Stimulated activated CD8-positive, alpha-beta memory T cell treated with anti-CD3 and anti-CD28 coated beads, Interleukin-12 subunit alpha, Interleukin-12 subunit beta, amount 100 ng/mL, for 4 hours (primary cell): ENCODE measurements around the gene C1QTNF9B.
"Not testable (repeated sequence)": the region's sequence is repeated elsewhere in the genome, so short reads cannot be mapped to it uniquely, and the experiment has no call there.

Experiments used
- DNase-seq: peaks from one replicate; pipeline ENCODE4 v3.0.0-alpha.2; 2020; ENCODE audit warnings: low read depth

The C1QTNF9B gene

GRCh38 chr13:23897452-23897919 is at the start of gene C1QTNF9B:
TSS of gene C1QTNF9B (minus strand) at chr13:23897502.
- not testable (repeated sequence) for DNase-seq

DNA sequence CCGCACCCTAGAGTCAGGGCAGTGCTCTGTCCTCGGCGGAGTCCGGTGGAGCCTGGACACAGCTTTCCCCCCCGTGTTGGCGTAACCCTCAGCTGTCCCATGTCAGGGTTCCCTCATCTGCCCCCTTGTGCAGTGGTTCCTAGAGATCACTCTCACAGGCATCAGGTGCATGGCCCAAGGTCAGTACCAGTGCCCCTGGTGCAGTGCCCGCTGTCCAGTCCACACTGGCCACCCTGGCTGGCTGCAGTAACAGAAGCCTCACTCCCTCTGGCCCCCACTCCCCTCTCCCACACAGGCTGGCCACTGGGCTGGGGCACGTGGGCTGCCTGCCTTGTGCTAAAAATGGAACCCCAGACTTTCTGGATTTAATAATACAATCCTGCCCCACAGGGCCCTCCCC is 49.6 kb upstream of the C1QTNF9B start:
- no peak for DNase-seq

DNA sequence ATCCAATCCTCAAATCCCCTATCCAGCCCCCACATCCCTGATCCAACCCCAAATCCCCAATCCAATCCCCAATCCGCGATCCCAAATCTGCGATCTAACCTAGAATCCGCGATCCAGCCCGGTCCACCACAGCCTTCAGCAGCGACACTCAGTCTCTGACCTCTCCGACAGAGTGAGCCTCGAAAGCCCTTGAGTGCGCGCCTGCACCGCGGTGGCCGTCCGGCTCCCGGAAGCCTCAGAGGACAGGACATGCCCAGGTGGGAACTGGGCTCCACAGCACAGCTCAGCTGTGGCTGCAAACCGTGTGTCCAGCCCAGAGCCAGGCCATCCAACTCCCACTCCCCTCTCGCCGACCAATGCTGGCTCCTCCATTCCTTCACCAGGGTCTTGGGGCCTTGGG is 48.8 kb upstream of the C1QTNF9B start:
- DNase-seq: no peak

DNA sequence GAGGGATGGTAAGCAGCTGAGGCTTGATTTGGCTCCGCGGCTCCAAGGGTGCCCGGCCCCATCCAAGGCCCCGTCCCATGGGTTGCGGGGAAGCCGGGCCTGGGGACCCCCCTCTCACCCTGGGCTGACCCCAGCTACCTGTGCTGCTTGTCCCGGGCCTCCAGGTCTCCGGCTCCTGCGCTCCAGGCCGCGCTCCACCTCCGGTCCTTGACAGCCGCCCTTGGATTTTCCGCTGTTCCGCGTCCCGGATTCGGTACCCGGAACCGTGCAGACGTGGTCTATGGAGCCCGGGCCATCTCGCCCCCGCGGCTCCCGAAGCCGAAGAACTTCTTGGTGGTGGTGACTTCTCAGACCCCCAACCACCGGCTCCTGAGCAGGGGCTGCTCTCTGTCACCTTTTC is 48.3 kb upstream of the C1QTNF9B start:
- no peak for DNase-seq

- DNase-seq: no peak
Measured at GRCh38 chr13:23941211-23941610, 43.9 kb upstream of the C1QTNF9B start.

DNA sequence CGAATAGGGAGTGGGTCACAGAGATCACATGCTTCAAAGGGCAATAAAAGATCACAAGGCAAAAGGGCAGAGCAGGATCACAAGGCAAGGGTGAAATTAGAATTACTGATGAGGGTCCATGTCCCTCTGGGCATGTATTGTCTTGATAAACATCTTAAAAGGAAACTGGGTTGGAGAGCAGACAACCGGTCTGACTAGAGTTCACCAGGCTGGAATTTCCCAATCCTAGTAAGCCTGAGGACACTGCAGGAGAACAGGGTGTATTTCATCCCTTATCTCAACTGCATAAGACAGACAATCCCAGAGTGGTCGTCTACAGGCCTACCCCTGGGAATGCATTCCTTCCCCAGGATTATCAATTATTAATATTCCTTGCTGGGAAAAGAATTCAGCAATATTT is 42.4 kb upstream of the C1QTNF9B start:
- not testable (repeated sequence) for DNase-seq

GRCh38 chr13:23934520-23934919 is 37.2 kb upstream of the C1QTNF9B start:
- no peak for DNase-seq

DNA sequence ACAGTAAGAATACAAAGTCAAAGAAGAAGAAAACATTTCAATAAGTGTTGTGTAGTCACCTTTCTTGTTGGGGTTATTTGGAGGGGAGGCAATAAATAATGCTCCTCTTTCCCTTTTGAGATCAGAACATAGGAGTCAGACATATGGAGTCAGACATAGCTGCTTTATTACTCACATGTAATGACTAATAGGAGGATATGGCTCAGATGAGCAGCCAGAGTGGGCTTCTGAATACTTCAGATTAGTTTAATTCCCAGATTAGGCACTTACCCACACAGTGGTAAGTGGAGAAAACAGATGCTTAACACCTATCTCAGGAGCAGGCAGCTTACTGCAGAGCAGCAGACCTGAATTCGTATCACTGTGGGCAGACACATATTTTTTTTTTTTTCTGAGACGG is 31.7 kb upstream of the C1QTNF9B start:
- DNase-seq: no peak

GRCh38 chr13:23923031-23923430 is 25.7 kb upstream of the C1QTNF9B start:
- DNase-seq: no peak

- DNase-seq: no peak
Measured at GRCh38 chr13:23922005-23922932, 25.0 kb upstream of the C1QTNF9B start.

- no peak for DNase-seq
Measured at GRCh38 chr13:23921451-23921888, 24.2 kb upstream of the C1QTNF9B start.

DNA sequence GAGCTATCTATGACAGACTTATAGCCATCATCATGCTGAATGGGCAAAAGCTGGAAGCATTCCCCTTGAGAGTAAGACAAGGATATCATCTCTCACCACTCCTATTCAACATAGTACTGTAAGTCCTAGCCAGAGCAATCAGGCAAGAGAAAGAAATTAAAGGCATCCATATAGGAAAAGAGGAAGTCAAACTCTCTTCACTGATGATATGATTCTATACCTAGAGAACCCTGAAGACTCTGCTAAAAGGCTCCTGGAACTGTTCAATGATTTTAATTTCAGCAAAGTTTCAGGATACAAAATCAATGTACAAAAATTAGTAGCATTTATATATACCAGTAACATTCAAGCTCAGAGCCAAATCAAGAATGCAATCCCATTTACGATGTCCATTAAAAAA is 21.7 kb upstream of the C1QTNF9B start:
- no peak for DNase-seq

GRCh38 chr13:23918208-23918607 is 20.9 kb upstream of the C1QTNF9B start:
- no peak for DNase-seq

GRCh38 chr13:23915308-23915707 is 18.0 kb upstream of the C1QTNF9B start:
- no peak for DNase-seq

DNA sequence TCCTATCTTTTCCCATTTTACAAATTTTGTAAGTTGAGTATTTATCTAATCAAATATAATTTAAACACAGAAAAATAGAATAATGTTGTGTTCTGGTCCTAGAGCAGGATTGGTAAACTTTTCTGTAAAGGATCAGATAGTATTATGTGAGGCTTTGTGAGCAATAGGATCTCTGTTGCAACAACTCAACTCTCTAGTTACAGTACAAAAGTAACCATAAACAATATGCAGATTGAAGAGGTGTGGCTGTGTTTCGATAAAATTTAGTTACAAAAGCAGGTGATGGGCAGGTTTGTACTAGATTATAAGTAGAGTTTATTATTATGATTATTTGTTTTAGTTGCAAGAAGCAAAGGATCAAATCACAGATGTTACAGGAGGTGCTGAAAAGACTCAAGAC is 15.2 kb upstream of the C1QTNF9B start:
- DNase-seq: no peak

- DNase-seq: no peak
Measured at GRCh38 chr13:23909606-23910005, 12.3 kb upstream of the C1QTNF9B start.

DNA sequence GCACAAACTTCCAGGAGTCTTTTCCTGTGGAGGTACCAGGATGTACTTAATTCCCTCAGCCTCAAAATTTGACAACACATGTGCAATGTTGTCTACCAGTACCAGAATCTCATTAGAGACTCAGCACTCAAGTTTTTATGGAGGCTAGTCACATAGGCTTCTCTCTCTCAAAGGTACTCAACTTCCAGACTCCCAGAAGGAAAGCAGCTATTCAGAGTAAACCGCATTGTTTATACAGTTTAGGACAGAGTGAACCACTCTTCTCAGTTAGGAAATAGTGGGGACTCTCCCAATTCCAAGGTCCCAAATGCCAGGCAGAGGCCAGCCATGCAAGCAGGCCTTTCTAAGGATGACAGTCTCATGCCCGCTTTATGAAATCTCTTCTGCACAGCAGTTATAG is 8.5 kb upstream of the C1QTNF9B start:
- DNase-seq: no peak

DNA sequence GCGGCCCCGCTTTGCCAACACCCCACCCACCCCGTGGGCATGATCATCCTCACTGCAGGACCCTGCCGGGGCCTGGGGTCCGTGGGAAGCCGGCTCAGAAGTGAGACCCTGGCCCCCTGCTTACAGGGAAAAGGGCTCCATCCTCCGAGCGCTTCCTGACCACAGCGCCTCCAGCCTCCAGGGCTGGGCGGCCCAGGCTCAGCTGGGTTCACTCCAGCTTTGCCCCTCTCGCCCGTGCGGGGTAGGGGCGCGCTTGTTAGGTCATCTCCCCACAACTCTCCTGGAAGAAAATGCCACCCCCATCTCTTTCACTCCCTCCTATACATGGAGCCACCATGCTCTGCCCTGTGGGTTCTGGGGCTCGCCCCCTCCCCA is 6.6 kb upstream of the C1QTNF9B start:
- DNase-seq: no peak

DNA sequence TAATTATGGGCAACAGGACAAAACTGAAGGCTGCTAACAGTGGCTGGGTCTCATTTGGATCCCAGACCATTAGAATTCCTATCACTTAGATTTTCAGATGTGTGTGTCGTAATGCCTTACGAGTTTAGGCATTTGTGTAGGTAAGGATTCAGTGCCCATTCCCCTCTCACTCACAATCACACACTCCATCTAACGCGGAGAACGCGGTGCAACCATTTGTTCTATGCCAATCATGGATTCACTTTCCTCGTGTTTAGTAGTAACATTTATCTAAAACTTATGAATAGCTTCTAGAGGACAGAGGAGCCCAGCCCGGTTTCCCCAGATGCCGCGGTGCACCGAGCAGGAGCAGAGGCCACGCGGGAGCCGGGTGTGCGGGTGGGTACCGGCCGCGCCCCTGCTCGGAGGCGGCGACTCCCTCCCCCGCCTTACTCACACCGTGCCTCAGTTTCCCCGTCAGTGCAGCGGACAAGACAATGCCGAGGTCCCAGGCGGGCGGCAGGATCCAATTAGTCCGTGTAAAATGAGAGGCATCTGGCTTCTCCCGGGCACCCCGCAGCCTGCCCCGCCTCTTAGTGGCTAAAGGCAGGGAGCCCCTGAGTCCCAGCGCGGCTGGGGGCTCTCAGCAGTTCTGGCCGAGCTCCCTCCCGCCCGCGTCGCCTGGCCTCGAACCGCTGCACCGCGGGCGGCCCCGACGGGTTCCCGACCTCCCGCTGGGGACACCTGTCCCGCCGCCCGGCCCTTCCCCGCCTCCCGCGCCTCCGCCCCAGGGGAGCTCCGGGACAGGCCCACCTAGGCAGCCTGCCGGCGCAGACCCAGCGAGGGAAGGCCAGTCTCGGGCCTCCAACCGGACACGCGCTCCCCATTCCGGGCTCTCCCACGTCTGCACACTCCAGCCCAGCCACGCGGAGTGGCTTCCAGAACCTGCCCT is 5.9 kb upstream of the C1QTNF9B start:
- no peak for DNase-seq

DNA sequence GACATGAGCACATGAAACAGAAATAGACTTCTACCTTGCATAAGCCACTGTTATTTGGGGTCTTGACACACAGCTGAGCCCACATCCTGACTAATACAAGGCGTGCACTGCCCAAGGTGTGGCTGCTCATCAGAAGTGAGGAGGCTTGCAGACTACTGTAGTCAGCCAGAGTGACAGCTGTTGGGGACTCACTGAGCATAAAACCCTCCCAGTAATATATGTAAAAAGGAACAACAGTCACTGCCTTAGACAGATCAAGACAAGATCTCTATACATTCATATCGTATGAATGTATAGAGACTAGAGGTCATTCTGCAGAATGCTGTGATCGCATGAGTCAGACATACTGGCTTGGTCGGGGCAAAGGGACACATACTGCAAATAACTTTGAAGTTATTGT is 4.1 kb upstream of the C1QTNF9B start:
- no peak for DNase-seq

DNA sequence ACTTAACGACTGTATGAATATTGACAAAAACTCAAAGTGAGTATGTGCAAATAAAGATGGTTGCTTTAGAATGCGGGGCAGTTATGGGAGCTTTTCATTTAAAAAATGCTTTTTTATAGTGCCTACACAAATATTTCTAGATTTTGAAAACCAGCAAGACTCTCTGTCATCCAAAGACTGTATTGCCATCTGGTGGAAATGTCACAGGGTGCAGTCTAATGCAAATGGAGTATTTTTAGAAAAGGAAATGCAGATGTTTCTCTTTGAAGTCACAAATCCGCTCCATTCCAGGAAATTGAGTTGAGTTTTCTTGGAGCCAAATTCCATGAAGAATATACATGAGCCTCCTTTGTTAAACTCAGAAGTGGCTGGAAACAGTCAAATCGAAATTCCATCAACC is 2.3 kb upstream of the C1QTNF9B start:
- DNase-seq: no peak

DNA sequence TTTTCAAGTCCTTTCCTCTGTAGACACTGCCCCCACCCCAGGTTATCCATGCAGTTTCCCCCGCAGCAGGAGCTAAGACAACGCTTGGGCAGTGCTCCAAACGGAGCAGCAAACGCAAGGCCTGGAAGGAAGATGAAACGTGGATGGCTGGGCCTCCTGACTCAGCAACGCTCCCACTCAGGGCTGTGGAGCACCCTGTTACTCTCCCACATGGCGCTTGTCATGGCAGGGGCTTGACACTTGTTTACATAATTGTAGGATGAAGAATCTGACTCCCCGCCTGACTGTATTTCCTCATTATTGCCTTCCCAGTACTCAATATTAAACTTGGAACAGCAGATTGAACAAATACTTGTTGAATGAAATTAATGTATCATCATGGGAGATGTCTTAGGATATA is 799 bp upstream of the C1QTNF9B start:
- DNase-seq: no peak

GRCh38 chr13:23894746-23895145 is 2.6 kb downstream of the C1QTNF9B start:
- not testable (repeated sequence) for DNase-seq
